Non-pigmented ciliary epithelial cell (primary cell): ENCODE measurements around the gene BRPF3.

Experiments used
- DNase-seq: peaks from one replicate; pipeline ENCODE4 v3.0.0-alpha.2; 2010; ENCODE audit warnings: low read depth

Gene BRPF3

DNA sequence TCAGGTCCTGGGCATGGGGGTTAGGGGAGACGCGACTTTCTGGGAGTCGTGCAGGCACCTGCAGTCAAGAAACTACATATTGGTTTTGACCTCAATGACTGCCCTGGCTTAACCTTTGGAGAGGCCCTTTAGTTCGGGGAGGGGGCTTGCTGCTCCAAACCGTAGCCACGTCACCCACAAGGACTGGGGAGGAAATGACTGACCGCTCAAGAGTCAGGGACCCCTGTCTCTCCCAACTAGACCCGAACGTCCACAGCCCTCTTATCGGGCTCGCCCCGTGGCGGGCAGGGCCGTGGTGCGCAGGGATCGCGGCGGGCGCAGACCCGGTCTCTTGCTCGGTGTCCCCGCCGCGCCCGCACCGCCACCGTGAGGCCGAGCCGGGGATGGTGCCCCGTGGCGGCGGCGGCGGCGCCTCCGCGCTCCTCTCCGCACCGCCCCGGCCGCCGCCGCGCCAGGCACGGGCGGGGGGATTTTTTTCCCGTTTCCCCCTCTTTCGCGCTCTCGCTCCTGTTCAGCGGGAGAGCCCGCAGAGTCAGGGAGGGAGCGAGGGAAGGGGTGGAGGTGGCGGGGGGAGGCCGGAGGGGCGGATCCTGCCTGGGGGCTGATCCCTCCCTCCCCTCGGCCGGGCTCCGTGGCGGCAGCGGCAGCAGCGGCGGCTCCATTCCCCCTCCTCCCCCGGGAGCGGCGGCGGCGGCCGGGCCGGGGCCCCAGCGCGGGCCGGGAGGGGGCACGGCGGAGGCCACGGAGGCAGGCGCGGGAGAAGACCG is at the start of gene BRPF3:
Gene BRPF3, plus strand, starts transcription at position 632 of the 767 bp plus-strand sequence. CDS start 3,579 bp downstream, outside the sequence.
- peak; percentile 4 for DNase-seq

- DNase-seq, result no peak
These were observed 49.2 kb upstream of the BRPF3 start for GRCh38 chr6:36147294-36147693.

DNA sequence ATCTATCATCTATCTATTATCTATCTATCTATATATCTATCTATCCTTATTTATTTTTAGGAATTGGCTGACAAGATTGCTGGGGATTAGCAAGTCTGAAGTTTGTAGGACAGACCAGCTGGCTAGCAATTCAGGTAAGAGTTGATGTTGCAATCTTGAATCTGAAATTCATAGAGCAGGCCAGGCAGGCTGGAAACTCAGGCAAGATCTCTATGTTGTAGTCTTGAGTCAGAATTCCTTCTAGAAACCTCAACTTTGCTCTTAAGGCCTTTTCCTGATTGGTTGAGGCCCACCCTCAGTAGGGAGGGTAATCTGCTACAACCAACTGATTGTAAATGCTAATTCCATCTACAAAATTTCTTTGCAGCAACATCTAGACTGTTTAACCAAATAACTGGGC is 47.1 kb upstream of the BRPF3 start:
- no peak for DNase-seq

DNA sequence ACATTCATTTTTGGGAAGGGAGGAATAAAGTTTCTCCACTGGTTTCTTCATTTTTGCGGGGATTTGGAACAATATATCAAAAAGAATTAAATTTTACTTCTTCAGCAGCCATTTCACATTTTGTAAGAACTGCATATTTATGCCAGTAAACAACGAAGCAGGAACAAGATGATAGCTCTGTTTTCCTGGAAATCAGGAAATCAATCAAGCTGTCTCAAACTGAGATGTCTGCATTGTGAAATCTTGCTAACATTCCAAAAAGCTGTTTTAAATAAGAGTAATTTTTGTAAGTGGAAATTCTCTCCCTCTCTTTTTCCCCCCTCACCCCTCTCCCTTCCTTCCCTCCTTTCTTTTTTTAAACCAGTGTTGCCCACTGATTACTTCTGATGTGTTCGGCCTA is 46.3 kb upstream of the BRPF3 start:
- no peak for DNase-seq

DNA sequence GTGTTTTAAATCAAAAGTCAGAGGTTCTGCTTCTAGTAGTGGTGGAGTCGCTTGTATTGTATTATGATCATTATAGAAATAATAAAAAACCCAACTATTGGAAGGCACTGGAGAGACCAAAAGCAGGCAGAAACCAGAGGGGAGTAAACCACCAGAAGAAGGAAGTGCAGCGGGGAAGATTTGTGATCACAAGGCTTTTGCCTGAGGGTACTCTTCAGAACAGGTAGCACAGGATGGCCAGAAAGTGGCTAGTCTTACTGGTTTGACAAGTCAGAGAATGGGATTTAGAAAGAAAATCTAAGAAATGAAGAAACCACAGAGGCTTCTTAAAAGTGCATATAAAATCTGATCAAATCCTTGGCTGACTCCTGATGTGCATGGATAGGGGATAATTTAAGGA is 42.3 kb upstream of the BRPF3 start:
- no peak for DNase-seq

- no peak for DNase-seq
These were observed 40.9 kb upstream of the BRPF3 start for GRCh38 chr6:36155662-36156061.

- DNase-seq, result peak; percentile 6
These were observed 36.3 kb upstream of the BRPF3 start for GRCh38 chr6:36160147-36160760.

GRCh38 chr6:36169023-36170007 is 27.2 kb upstream of the BRPF3 start:
- DNase-seq, result no peak

DNA sequence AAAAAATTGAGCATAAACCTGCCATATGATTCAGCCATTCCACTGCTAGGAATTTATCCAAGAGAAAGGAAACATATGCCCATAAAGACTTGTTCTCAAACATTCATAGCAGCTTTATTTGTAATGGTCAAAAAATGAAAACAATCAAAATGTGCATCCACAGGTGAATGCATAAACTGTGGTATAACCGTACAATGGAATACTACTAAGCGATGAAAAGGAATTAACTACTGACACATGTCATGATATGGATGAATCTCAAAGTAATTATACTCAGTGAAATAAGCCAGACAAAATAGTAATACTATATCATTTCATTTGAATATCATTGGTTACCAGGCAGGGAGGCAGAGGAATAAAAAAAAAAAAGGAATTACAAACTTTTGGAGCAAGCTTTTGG is 25.8 kb upstream of the BRPF3 start:
- DNase-seq, result no peak

DNA sequence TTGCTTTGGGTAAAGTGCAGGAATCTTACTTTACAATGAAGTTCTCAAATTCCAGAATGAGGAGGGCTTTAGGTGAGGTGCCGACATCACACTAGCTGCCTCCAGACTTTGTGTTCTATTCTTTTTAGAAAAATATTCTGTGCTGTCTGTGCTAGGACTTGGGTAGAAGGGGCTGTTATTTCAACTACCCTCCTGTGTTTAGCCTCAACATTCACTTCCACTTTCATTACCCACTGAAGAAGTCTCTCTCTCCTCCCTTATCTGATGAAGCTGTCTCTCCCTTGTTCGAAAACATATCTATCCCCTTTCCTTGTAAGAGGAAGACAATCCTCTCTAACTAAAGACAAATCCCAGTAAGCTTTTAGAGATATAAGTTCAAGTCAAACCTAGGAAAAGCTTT is 25.0 kb upstream of the BRPF3 start:
- DNase-seq, result no peak

- DNase-seq, result no peak
These were observed 19.4 kb upstream of the BRPF3 start for GRCh38 chr6:36177166-36177565.

DNA sequence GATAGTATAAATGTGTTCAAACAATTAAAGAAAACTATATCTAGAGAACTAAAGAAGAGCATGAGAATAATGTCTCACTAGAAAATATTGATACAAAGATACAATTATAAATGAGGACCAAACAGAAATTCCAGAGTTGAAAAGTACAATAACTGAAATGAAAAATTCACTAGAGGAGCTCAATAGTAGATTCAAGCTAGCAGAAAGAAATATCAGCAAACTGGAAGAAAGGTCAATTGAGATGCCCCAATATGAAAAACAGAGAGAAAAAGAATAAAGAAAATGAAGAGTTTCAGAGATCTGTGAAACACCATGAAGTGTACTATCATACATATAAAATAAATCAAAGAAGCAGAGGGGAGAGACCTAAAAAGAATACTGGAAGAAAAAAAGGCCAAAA is 18.0 kb upstream of the BRPF3 start:
- no peak for DNase-seq

DNA sequence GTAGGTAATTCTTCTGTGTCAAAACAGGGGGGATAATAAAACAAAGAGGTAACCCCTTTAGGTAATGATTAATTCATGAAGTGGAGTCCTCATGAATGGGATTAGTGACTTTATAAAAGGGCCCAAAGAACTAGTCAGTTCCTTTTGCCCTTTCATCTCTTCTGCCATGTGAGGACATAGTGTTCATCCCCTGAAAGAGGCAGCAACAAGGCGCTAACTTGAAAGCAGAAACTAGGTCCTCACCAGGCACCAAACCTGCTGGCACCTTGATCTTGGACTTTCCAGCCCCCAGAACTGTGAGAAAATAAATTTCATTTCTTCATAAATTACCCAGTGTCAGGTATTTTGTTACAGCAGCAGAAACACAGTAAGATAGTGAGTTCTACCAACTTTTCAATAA is 16.4 kb upstream of the BRPF3 start:
- DNase-seq, result no peak

DNA sequence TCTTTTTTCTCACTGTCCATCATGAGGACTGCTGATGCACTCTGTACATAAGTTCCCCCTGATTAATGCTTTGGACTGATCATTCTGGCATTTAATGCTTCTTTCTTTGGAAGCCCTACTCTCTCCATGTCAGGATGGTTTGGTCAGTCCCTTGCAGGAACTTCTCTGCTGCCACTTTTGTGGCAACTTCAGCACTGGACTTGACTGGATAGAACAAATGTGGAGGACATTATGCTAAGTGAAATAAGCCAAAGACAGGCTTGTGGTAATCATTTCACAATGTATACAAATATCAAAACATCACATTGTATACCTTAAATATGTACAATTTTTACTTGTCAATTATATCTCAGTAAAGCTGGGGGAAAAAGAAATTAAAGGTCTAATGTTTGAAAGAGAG is 12.2 kb upstream of the BRPF3 start:
- no peak for DNase-seq

DNA sequence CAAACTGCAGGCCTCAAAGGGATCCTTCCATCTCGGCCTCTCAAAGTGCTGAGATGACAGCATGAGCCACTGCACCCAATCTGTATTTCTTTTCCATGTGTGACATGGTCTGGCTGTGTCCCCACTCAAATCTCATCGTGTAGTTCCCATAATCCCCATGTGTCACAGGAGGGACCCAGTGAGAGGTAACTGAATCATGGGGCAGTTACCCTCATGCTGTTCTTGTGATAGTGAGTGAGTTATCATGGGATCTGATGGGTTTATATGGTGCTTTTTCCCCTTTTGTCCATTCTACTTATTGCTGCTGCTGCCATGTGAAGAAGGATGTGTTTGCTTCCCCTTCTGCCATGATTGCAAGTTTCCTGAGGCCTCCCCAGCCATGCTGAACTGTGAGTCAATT is 10.3 kb upstream of the BRPF3 start:
- no peak for DNase-seq

DNA sequence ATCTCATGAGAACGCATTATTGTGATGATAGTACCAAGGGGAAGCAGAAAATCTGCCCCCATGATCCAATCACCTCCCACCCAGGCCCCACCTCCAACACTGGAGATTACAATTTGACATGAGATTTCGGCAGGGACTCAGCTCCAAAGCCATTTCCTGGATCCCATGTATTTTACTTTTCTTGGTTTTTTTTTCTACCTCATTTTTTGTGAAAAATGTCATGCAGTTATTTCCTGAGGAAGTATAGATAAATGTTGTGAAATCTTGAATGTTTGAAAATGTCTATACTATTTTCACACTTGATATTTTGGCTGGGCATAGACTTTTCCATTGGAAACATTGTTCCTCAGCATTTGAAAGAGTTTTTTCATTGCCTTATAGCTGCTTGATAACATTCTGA is 9.1 kb upstream of the BRPF3 start:
- no peak for DNase-seq

DNA sequence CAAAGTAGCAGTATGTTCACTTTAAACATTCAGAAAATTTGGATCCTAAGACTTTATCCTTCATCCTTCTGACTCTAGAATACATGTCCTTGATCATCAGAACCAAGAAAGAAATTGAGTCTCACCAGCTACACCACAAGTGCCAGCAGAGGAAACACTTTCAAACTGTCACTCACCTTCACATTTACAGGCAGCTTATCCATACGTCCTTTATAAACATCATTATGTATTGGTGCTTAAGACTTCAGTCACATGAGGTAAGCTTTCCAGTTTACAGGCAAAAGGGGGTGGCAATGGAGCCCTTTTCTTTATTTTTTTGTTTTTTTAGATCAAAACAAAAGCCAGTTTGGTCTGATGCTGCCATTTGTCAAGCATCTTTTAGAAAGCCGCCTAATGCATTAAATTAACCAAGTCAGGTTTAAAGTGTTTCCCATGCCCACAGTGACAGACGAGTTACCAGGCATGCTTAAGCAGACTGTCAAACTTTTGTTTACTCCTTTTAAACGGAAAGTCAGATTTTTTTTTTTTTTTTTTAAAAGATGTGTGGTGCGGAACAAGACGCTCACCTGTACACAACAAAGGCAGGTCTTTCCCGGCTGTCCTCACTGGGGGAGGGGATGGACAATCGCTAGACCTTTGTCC is 952 bp upstream of the BRPF3 start:
- no peak for DNase-seq

- DNase-seq, result peak; percentile 81
These were observed 470 bp downstream of the BRPF3 start for GRCh38 chr6:36196880-36197548.

DNA sequence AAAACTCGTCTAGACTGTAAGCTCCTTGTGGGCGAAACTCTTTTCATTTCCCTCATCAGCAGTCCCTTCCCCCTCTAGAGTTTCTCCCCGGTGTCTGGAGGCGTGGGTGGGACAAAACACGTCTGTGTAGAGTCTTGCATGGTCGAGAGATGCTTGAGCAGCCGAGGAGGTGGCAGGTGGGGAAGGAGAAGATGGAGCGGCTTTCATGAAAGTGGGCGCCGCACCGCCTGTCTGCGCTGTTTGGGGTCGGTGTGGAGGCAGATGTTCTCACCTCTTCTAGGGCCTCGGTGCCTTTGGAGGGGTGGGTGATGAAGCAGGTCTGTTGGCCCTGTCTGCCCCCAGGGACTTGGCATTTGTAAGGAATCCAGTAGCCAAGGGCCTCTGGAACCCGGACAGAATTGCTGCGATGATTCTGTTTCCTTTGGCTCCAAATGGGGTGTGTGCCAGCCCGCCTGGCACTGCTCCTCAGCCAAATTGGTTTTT is 1.2 kb downstream of the BRPF3 start:
- no peak for DNase-seq

- no peak for DNase-seq
These were observed 2.4 kb downstream of the BRPF3 start for GRCh38 chr6:36198986-36199385.

DNA sequence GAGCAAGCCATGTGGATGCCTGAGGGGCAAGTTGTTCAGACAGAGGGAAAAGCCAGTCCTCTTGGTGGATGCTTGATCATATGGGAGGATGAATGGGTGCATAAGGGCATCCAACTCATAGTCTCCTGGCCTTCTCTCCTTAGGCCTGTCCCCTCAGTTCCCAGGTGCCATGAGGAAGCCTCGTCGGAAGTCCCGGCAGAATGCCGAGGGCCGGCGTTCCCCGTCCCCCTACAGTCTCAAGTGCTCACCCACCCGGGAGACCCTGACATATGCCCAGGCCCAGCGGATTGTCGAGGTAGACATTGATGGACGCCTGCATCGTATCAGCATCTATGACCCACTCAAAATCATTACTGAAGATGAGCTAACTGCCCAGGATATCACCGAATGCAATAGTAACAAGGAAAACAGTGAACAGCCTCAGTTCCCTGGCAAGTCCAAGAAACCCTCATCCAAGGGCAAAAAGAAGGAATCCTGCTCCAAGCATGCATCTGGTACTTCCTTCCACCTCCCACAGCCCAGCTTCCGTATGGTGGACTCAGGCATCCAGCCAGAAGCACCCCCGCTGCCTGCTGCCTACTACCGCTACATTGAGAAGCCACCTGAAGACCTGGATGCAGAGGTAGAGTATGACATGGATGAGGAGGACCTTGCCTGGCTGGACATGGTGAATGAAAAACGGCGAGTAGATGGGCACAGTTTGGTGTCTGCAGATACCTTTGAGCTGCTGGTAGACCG is 3.8 kb downstream of the BRPF3 start:
- DNase-seq, result no peak
